Measurements from ENCODE around the gene TPD52L3. TPM values are rescaled to one million over a fixed set of nuclear protein-coding genes. Genes with fewer than 3 reads are reported as not detected.

TPD52L3 gene
- polyA plus RNA-seq, 3 donors = not detected

DNA sequence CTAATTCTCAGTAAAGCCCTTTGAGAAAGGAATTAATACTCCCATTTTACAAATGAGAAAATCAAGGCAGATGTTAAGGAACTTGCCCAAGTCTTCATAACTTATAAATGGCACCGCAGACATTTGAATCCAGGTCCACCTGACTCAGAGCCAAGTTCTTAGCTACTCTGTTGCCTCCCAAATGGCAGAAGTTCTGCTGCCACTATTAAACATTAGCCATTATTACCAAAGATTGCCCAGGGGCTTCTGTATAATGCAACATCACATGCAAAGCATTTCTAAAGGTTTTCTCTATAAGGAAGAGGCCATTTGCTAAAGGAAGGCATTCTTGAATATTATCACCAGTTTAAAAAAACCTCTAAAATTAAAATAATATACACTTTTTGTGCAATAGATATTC lies 28.3 kb downstream of the TPD52L3 start:
- WGBS (ENCODE audit: insufficient coverage) = 100% methylated on average over 1 of the region's 1 CpG
- no peaks in the 10 kb centered on the region for H3K9me3 Mint-ChIP-seq
- Histone ChIP-seq H3K79me2 (ENCODE audit: insufficient read depth, low read length) (no peaks in the 10 kb centered on the region), H3K4me2 (replicated peaks; ENCODE audit: extremely low read depth, low read length, poor library complexity, severe bottlenecking) (no peak overlapping the region), H3K4me1 (ENCODE audit: control insufficient read depth in 1 of 2, insufficient read depth in 2 of 2, low read length in 2 of 2) (no peaks in the 10 kb centered on the region), H4K20me1 (ENCODE audit: insufficient read depth, low read length) (no peaks in the 10 kb centered on the region), H3K4me3 (replicated peaks in 1 of 3; ENCODE audit: low read depth in 2 of 3, low read length in 3 of 3) (no peak overlapping the region), H3K36me3 (replicated peaks in 1 of 2; ENCODE audit: control insufficient read depth in 1 of 2, insufficient read depth in 2 of 2, low read length in 2 of 2) (no peaks in the 10 kb centered on the region), H3K27ac (ENCODE audit: low read depth in 1 of 2, low read length in 2 of 2) (no peak overlapping the region), H2AFZ (ENCODE audit: insufficient read depth, low read depth, low read length, poor library complexity, severe bottlenecking) (no peak overlapping the region), H3K27me3 (ENCODE audit: control insufficient read depth in 2 of 2, insufficient read depth in 2 of 2, low read length in 2 of 2) (peaks cover 0 to 4% of the 10 kb centered on the region in 2 donors), H3K9me3 (replicated peaks in 1 of 2; ENCODE audit: control insufficient read depth in 1 of 2, insufficient read depth in 1 of 2, low read length in 2 of 2) (no peaks in the 10 kb centered on the region), H3K9ac (ENCODE audit: insufficient read depth, low read length, poor library complexity, severe bottlenecking) (no peak overlapping the region)
- H3K4me1 Mint-ChIP-seq = peaks cover 3% of the 10 kb centered on the region
- TF ChIP-seq CTCF (IDR thresholded peaks at IDR 0.05) = no peak
- intact Hi-C loops (cut with micrococcal nuclease) = loop anchor here (5.0 to 10.0 kb wide), 2 partner anchors 211 to 378 kb away; no protein-coding TSS in a partner anchor
- H3K27ac Mint-ChIP-seq = no peak overlapping the region
- DNase-seq = no peak
- no peaks in the 10 kb centered on the region for H3K36me3 Mint-ChIP-seq
- H3K4me3 Mint-ChIP-seq = no peak overlapping the region
- H3K27me3 Mint-ChIP-seq (ENCODE audit: low read depth in 3 of 3) = peaks cover 3 to 8% (median 4%) of the 10 kb centered on the region in 3 donors

DNA sequence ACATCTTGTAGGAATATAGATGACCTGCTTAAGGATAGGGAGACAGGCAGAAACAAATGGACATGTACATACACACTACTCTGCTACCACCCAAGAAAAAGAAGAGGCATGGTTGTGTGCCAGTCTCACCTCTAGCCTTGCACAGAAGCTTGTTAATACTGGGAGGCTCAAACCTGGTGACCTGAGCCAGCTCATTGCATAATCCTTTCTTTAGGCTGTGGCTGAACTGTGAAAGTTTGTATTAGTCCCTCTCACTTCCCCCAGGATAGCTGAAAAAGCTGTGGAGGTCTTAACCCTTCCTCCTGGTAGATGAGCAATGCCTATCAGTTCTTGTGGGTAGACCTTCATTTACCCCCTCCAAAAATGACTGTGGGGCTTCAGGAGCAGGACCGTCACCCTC lies 28.7 kb downstream of the TPD52L3 start:
- peaks cover 3% of the 10 kb centered on the region for H3K4me1 Mint-ChIP-seq
- H3K4me1 ChIP-seq (ENCODE audit: control insufficient read depth in 1 of 2, insufficient read depth in 2 of 2, low read length in 2 of 2) = no peaks in the 10 kb centered on the region
- H3K4me3 Mint-ChIP-seq = no peak overlapping the region
- DNase-seq = no peak
- no peak for TF ChIP-seq CTCF (IDR thresholded peaks at IDR 0.05)
- H3K27ac Mint-ChIP-seq = no peak overlapping the region
- intact Hi-C loops (cut with micrococcal nuclease) = loop anchor here (5.0 to 10.0 kb wide), 2 partner anchors 210 to 378 kb away; no protein-coding TSS in a partner anchor
- no peaks in the 10 kb centered on the region for H3K79me2 ChIP-seq (ENCODE audit: insufficient read depth, low read length)
- no peaks in the 10 kb centered on the region for H4K20me1 ChIP-seq (ENCODE audit: insufficient read depth, low read length)
- H3K36me3 ChIP-seq (replicated peaks in 1 of 2; ENCODE audit: control insufficient read depth in 1 of 2, insufficient read depth in 2 of 2, low read length in 2 of 2) = no peaks in the 10 kb centered on the region
- H3K9me3 ChIP-seq (replicated peaks in 1 of 2; ENCODE audit: control insufficient read depth in 1 of 2, insufficient read depth in 1 of 2, low read length in 2 of 2) = no peaks in the 10 kb centered on the region
- no CpG with 5 or more reads among the region's 1 CpG for WGBS (ENCODE audit: insufficient coverage)
- no peak overlapping the region for H3K4me2 ChIP-seq (replicated peaks; ENCODE audit: extremely low read depth, low read length, poor library complexity, severe bottlenecking)
- H3K9me3 Mint-ChIP-seq = no peaks in the 10 kb centered on the region
- H3K27me3 ChIP-seq (ENCODE audit: control insufficient read depth in 2 of 2, insufficient read depth in 2 of 2, low read length in 2 of 2) = peaks cover 0 to 4% of the 10 kb centered on the region in 2 donors
- no peaks in the 10 kb centered on the region for H3K36me3 Mint-ChIP-seq
- no peak overlapping the region for H3K27ac ChIP-seq (ENCODE audit: low read depth in 1 of 2, low read length in 2 of 2)
- no peak overlapping the region for H2AFZ ChIP-seq (ENCODE audit: insufficient read depth, low read depth, low read length, poor library complexity, severe bottlenecking)
- H3K27me3 Mint-ChIP-seq (ENCODE audit: low read depth in 3 of 3) = peaks cover 3 to 5% (median 4%) of the 10 kb centered on the region in 3 donors
- no peak overlapping the region for H3K4me3 ChIP-seq (replicated peaks in 1 of 3; ENCODE audit: low read depth in 2 of 3, low read length in 3 of 3)
- no peak overlapping the region for H3K9ac ChIP-seq (ENCODE audit: insufficient read depth, low read length, poor library complexity, severe bottlenecking)

All from CD14-positive monocyte (primary cell).